AG04450 (cell line): Measurements from ENCODE around the gene GPS1. TPM values are rescaled to one million over a fixed set of nuclear protein-coding genes. Genes with fewer than 3 reads are reported as not detected.

Source experiments
- CTCF ChIA-PET: fragments of 300-600, 350-600 bp; formaldehyde crosslinking; extraction: SDS; loops from one replicate; lab custom pipeline; 2022; ENCODE audit warnings: antibody characterized with exemption, inconsistent platforms; lab: Charles Lee
- POLR2A ChIA-PET: fragments of 350-600 bp; formaldehyde crosslinking; extraction: SDS; loops from one replicate; lab custom pipeline; 2021; ENCODE audit warnings: antibody characterized with exemption, inconsistent platforms; lab: Yijun Ruan, JAX
- DNase-seq: peaks from one replicate; pipeline ENCODE4 v3.0.0-alpha.2; 2011; ENCODE audit warnings: low read depth, low spot score
- H3K27ac ChIP-seq: one replicate; pipeline ENCODE4 v1.5.1; 2012; ENCODE audit warnings: low read depth, low read length, control low read depth
- H3K27me3 ChIP-seq: one replicate; pipeline ENCODE4 v1.6.0; 2012; ENCODE audit warnings: low read length; ENCODE audit not compliant: control insufficient read depth, insufficient read depth
- H3K4me3 ChIP-seq: 2 replicates; pipeline ENCODE4 v1.5.1; 2011; ENCODE audit warnings: mild to moderate bottlenecking, low read depth, low read length, control low read depth
- H3K9me3 ChIP-seq: 2 replicates; pipeline ENCODE4 v1.5.1; 2012; ENCODE audit warnings: low read length; ENCODE audit not compliant: control insufficient read depth, insufficient read depth
- polyA plus RNA-seq: library from polyadenylated mRNA; depleted of rRNA; stranded (reverse); fragments of >200 nt; gene quantifications from 2 replicates; pipeline ENCODE4 v1.2.3, GENCODE V29; 2011
- TF ChIP-seq, protein P1 (sequence below): IDR thresholded peaks from 2 replicates; pipeline ENCODE4 v1.5.1; 2011; ENCODE audit warnings: low read depth, low read length, control low read depth, inconsistent platforms

GPS1 gene
- polyA plus RNA-seq, 1 experiment = 63.1 TPM

DNA sequence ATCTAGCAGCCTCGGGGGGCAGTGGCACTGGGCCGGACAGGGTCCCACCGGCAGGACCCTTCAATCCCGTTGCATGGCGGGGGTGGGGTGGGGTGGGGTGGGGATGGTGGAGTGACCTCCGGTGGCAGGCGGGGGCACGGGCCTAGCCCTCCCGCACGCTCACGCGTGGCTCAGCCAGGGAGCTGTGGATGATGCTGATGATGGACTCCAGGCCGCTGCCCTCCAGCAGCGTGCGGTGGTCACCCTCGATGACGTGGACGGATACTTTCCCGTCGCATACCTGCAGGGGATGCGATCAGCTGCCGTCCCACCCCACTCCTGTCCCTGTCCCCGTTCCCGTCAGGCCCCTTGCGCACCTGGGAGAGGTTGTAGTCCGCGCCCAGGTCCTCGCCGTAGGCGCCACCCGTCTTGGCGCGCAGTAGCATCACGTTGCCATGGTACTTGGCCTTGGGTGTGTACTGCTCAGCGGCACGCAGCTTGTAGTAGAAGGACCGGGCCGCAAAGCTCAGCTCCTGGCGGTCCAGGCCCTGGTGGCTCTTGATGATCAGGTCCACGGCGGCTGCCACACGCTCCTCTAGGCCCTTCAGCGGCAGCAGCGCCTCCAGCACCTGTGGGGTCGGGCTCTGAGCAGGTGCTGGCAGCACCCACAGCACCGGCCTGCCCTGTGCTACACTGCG is 27.4 kb downstream of the GPS1 start:
- CTCF ChIA-PET = no interaction called here
- H3K9me3 ChIP-seq = no peaks in the 10 kb centered on the region; the same call in 1 of the 2 replicates
- DNase-seq = no peak
- POLR2A ChIA-PET = interaction anchor here (0.6 kb wide), 1 partner anchor 41 kb away, joined by 3 read pairs; the partner anchor contains the start of gene DCXR
- no peaks in the 10 kb centered on the region for H3K27me3 ChIP-seq
- H3K4me3 ChIP-seq = no peak overlapping the region
- TF ChIP-seq, protein P1, sequence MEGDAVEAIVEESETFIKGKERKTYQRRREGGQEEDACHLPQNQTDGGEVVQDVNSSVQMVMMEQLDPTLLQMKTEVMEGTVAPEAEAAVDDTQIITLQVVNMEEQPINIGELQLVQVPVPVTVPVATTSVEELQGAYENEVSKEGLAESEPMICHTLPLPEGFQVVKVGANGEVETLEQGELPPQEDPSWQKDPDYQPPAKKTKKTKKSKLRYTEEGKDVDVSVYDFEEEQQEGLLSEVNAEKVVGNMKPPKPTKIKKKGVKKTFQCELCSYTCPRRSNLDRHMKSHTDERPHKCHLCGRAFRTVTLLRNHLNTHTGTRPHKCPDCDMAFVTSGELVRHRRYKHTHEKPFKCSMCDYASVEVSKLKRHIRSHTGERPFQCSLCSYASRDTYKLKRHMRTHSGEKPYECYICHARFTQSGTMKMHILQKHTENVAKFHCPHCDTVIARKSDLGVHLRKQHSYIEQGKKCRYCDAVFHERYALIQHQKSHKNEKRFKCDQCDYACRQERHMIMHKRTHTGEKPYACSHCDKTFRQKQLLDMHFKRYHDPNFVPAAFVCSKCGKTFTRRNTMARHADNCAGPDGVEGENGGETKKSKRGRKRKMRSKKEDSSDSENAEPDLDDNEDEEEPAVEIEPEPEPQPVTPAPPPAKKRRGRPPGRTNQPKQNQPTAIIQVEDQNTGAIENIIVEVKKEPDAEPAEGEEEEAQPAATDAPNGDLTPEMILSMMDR = no peak
- no peak overlapping the region for H3K27ac ChIP-seq

DNA sequence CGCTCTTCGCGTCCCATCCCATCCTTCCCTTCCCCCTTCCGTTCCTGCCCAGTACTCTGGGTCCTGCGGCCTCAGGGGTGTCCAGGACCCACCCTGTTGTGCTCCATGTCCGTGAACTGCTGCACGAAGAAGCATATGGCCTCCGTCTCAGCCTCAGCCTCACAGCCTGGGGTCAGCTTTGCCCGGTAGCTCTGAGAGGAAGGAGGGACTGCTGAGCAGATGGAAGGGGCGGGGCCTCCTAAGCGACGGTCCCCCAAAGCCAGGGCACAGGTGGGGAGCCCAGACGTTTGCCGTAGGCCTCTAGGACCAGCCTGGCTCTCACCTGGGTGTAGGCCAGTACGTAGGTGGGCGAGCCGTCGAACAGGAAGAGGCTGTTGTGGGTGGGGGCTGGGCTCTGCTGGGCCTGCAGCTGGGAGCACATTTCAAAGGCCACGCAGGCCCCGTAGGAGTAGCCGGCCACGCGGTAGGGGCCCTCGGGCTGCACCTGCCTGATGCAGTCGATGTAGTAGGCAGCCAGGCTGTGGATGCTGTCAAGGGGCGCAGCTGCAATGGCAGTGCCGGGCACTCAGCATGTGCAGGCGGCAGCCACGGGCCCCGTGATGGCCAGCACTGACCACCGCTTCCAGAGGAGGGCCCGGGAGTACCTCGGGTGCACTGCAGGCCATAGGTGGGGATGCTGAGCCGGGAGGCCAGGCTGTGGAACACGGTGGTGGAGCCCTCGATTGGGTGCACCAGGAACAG is 28.5 kb downstream of the GPS1 start:
- POLR2A ChIA-PET = interaction anchor here (0.6 kb wide), 1 partner anchor 43 kb away, joined by 3 read pairs; the partner anchor contains the start of gene DCXR
- no peaks in the 10 kb centered on the region for H3K27me3 ChIP-seq
- H3K9me3 ChIP-seq = no peaks in the 10 kb centered on the region; the same call in 1 of the 2 replicates
- H3K27ac ChIP-seq = no peak overlapping the region
- CTCF ChIA-PET = no interaction called here
- TF ChIP-seq, protein P1 = no peak
- DNase-seq = no peak
- H3K4me3 ChIP-seq = no peak overlapping the region

DNA sequence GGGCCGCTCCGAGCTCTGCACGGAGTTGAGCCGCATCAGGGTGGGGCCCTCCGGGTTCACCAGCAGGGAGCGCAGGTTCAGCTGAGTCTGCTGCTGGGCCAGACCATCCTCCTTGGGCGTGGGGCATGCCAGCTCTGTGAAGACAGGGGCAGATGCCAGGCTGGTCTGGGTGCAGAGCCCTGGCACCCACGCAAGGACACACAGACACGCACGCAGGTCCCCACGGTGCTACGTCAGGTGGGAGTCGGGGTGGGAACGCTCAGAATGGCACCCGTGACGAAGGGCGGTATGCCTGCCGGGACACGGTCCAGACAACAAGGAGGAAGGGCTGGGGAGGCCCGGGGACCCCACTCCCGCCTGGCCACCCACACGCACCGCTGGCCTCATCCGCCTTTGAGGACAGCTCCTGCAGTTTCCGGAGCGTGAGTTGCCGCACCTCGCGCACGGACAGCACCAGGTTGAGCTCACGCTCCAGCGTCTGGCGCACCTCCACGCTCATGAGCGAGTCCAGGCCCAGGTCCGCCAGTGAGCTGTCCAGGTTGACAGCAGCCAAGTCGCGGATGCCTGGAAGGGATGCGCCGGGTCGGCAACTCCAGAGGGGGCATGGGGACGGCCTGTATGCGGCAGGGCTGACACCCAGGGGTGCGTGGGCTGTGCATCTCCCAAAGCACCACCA is 29.2 kb downstream of the GPS1 start:
- CTCF ChIA-PET = no interaction called here
- DNase-seq = no peak
- no peaks in the 10 kb centered on the region; the same call in 1 of the 2 replicates for H3K9me3 ChIP-seq
- no peak overlapping the region for H3K4me3 ChIP-seq
- H3K27ac ChIP-seq = no peak overlapping the region
- TF ChIP-seq, protein P1 = no peak
- H3K27me3 ChIP-seq = no peaks in the 10 kb centered on the region
- POLR2A ChIA-PET = interaction anchor here (1.0 kb wide), 1 partner anchor 49 kb away, joined by 3 read pairs; the partner anchor contains the start of gene RAC3

DNA sequence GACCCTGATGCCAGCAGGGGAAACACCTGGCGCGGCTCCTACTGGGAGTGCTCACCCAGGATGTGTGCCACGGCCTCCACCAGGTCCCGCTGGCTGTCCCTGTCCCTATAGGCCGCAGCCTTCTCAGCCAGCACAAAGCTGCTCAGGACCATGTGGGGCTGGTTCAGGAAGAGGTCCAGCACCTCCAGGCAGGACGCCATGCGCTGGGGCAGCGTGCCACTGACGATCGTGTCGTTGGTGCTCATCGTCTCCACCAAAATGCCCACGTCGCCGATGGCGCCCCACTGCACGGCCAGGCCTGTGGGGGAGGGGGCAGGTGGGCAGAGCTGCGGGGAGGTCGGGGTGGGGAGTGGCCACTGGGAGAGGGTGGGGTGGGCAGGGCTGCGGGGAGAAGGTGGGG is 29.8 kb downstream of the GPS1 start:
- no peak overlapping the region for H3K4me3 ChIP-seq
- POLR2A ChIA-PET = interaction anchor here (0.6 to 1.0 kb wide), 2 partner anchors 11 to 50 kb away, joined by 3 read pairs; partner anchors contain the start of gene RAC3
- H3K9me3 ChIP-seq = no peaks in the 10 kb centered on the region; the same call in 1 of the 2 replicates
- TF ChIP-seq, protein P1 = no peak
- H3K27me3 ChIP-seq = no peaks in the 10 kb centered on the region
- no peak for DNase-seq
- no peak overlapping the region for H3K27ac ChIP-seq
- CTCF ChIA-PET = no interaction called here
